ENCODE data around the gene MTMR3.

- TF ChIP-seq EZH2phosphoT487 (IDR thresholded peaks at IDR 0.05; ENCODE audit: insufficient read depth, low read depth), result no peak
- no peak for TF ChIP-seq EZH2 (IDR thresholded peaks at IDR 0.05; ENCODE audit: insufficient read depth, poor library complexity, severe bottlenecking)
Measured at GRCh38 chr22:29838599-29838956, 44.4 kb upstream of the MTMR3 start.

Measured in GM23248 (cell line).